ENCODE measurements around the gene MAN1B1.

The MAN1B1 gene

DNA sequence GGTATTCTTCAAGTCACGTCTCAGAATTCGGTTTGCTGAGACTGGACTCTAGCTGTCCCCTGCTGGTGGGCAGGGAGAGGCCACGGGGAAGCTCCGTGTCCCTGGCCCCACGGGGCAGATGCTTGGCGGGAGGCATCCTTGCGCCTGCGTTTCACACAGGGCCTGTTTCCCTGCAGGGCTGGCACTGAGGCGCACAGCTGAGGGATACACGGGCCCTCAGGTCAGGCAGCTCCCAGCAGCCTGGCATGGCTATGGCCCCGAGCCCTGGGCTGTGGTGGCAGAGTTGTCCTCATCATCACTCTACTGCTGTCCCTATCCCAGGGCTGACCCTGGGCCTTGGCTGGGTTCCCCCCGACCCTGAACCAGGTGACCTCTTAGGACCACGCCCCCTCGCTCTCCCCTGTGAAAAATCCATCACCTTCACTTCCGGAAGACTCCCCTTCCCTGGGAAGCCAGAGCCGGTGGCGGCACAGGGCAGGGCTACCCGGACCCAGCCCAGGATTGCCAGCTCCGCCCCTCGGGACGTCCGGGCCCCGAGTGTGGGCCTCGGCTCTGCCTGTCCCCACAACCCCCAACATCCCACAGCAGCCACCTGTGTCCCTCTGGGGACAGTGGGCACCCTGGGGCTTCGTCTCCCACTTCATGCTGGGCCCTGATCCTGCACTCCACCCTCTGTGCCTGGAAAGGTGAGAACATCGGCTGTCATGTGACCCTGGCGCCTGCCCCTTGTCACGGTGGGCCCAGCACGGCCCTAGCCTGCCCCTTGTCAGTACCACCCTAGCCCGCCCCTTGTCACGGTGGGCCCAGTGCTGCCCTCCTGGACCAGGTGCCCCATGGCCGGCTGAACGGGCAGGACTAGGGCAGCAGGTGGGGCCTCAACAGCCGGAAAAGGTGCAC lies 22.7 kb downstream of the MAN1B1 start:
- no peak overlapping the region for H3K4me3 ChIP-seq (replicated peaks; ENCODE audit: low read depth, low read length)
- no peak for DNase-seq (ENCODE audit: extremely low read depth, low read depth)
- TF ChIP-seq, protein P1, sequence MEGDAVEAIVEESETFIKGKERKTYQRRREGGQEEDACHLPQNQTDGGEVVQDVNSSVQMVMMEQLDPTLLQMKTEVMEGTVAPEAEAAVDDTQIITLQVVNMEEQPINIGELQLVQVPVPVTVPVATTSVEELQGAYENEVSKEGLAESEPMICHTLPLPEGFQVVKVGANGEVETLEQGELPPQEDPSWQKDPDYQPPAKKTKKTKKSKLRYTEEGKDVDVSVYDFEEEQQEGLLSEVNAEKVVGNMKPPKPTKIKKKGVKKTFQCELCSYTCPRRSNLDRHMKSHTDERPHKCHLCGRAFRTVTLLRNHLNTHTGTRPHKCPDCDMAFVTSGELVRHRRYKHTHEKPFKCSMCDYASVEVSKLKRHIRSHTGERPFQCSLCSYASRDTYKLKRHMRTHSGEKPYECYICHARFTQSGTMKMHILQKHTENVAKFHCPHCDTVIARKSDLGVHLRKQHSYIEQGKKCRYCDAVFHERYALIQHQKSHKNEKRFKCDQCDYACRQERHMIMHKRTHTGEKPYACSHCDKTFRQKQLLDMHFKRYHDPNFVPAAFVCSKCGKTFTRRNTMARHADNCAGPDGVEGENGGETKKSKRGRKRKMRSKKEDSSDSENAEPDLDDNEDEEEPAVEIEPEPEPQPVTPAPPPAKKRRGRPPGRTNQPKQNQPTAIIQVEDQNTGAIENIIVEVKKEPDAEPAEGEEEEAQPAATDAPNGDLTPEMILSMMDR (IDR thresholded peaks at IDR 0.05; ENCODE audit: low read depth, low read length, missing control alignments), result peak; percentile 5

DNA sequence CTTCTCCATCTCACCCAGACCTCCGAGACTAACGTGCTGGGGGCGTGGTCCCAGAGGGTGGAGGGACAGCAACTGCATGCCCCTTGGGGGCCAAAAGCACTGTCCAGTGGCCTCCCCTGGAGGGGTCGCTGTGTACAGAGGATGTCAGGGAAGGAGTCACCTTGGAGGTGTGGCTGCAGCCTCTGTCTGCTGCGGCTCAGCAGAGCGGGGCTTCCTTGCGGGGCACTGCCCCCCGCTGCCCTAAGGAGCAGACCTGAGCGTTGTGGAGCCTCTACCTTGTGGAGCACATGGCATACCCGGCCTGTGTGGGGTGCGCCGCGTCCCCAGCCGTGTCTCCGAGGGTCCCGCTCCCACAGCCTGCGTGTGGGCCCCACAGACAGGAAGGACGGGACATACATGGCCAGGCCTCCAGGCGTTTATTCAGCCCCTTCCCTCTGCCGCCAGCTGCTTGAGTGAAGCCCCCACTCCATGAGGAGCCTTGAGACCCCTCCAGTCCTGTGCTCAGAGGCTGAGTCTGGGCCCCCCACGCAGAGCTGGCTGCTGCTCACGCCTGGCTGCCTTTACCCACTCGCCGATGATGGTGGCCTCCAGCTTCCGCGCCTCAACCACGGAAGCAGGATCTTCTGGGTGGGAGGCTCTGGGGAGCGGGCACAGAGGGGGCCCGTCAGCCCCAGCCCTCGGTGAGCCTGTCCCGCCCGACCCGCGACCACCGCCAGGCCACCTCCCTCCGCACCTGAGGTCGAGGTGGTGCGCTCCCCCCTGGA lies 23.5 kb downstream of the MAN1B1 start:
- no peak for DNase-seq (ENCODE audit: extremely low read depth, low read depth)
- no peak overlapping the region for H3K4me3 ChIP-seq (replicated peaks; ENCODE audit: low read depth, low read length)
- TF ChIP-seq, protein P1 (IDR thresholded peaks at IDR 0.05; ENCODE audit: low read depth, low read length, missing control alignments), result no peak

DNA sequence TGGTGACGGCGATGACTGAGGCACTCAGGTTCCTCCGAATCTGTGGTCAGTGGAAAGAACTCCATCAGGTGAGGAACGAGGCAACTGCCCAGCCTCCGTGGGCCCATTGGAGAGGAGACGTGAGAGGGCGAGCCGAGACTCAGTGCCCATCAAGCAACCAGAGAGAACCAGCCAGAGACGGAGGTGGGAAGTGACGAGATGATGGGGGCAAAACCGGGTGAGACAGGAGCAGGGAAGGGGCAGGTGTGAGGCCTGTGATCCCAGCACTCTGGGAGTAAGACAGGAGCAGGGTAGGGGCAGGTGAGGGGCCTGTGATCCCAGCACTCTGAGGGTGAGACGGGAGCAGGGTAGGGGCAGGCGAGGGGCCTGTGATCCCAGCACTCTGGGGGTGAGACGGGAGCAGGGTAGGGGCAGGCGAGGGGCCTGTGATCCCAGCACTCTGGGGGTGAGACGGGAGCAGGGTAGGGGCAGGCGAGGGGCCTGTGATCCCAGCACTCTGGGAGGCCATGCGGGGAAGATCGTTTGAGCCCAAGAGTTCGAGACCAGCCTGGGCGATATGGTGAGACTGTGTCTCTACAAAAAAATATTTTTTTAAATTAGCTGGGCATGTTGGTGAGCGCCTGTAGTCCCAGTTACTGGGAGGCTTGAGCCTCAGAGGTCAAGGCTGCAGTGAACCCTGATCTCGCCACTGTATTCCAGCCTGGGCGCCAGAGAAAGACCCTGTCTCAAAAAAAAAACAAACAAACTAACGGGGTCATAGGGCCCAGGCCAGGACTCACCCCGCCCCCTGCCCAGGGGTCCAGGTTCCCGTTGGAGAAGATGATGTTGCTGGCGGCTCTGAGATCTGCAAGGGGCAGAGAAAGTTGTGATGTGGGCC lies 24.4 kb downstream of the MAN1B1 start:
- no peak overlapping the region for H3K4me3 ChIP-seq (replicated peaks; ENCODE audit: low read depth, low read length)
- no peak for DNase-seq (ENCODE audit: extremely low read depth, low read depth)
- TF ChIP-seq, protein P1 (IDR thresholded peaks at IDR 0.05; ENCODE audit: low read depth, low read length, missing control alignments), result no peak

DNA sequence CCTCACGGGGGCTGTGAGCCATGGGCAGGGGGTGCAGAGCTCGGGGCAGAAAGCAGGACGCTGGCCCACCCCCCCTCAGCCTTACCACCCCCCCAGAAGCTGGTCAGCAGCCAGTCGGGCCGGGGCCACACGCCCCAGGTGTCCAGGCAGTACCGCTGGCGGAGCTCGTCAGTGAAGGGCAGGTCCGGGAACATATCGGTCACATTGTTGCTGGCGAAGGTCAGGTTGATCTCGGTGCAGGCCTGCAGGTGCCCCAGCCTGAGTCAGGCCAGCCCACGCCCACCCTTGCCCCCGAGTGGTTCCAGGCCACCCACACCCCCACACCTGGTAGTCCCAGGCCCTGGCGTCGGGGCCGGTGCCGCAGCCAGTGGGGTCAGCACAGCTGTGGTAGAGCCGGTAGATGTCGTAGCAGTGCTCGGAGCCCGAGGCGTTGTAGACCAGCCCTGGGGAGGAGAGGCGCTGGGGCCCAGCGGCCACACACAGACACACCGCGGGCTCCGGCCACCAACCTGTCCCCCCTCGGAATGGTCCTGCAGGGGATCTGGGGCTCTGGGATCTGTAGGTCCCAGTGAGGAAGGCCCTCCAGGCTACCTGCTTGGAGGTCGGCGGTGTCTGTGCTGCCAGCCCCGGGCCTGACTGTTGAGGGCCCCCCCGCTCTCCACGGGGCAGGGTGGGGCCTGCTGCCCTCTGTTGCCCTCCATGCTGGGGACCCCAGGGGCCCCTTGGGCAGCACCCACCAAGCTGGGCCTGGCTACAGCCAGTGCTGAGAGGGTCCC lies 25.2 kb downstream of the MAN1B1 start:
- DNase-seq (ENCODE audit: extremely low read depth, low read depth), result no peak
- TF ChIP-seq, protein P1 (IDR thresholded peaks at IDR 0.05; ENCODE audit: low read depth, low read length, missing control alignments), result no peak
- H3K4me3 ChIP-seq (replicated peaks; ENCODE audit: low read depth, low read length), result no peak overlapping the region

DNA sequence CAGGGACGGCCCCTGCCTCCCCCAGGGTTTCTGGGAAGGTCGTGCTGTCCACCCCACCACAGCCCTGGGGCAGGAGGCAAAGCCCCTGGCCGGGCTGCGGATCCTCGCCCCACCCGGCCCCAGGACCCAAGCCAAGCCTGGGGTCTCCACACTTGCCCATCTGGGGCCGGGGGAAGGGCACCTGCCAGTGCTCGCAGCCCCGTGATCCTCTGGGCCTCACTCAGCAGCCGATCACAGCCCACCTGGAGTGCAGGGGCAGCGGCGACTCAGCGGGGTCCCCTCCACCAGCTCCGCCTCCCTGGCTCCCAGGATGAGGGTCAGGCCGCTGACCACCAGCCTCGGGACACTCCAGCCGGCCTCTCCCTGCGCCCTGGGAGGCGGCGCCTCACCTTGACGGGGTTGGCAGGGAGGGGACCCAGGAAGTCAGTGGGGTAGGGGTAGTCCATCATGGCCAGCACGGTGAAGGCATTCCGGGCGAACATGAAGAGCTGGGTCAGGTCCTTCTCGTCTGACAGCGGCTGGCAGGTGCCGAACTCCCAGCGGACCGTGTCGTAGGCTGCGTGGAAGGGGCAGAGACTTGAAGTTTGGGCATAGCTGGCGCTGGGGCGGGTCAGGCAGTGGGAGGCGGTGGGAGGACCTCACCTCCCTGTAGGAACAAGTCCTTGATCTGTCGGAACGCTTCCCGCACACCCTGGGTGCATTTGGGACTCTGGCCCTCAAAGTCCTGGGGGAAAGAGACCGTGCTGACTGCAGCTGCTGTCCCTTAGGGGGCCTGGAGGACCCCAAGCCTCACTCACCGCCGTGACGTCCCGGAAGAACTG lies 26.0 kb downstream of the MAN1B1 start:
- TF ChIP-seq, protein P1 (IDR thresholded peaks at IDR 0.05; ENCODE audit: low read depth, low read length, missing control alignments), result no peak
- no peak for DNase-seq (ENCODE audit: extremely low read depth, low read depth)
- H3K4me3 ChIP-seq (replicated peaks; ENCODE audit: low read depth, low read length), result peak overlapping the region; percentile 48

All from HFF-Myc (cell line).